GM19193 (cell line): Measurements from ENCODE around the gene DCC.

Experiments used
- POLR2A ChIP-seq: IDR thresholded peaks from 4 replicates; pipeline ENCODE4 v1.6.1; 2011; ENCODE audit not compliant: insufficient read depth, insufficient read length; ENCODE audit errors: extremely low read depth

Gene DCC

GRCh38 chr18:53056064-53056463 lies 716.1 kb downstream of the DCC start:
- no peak for TF ChIP-seq POLR2A

DNA sequence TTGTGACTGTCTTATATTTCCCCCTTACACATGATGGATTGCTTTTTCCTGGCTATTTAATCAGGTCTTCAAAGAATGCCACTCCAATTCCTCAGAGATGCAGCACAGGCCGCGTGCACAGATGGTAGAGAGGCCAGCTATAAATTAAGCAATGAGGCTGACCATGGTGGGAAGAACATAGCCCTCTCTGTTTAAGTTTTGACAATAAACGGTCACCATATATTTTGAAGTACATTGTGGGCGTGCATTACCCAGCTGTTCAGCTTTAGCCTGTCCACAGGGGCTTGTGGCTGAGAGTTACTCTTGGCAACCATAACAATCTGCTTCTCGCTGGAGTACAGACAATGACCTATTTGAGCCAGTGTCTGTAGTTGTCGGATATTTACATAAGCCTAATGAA lies 730.8 kb downstream of the DCC start:
- TF ChIP-seq POLR2A: no peak

DNA sequence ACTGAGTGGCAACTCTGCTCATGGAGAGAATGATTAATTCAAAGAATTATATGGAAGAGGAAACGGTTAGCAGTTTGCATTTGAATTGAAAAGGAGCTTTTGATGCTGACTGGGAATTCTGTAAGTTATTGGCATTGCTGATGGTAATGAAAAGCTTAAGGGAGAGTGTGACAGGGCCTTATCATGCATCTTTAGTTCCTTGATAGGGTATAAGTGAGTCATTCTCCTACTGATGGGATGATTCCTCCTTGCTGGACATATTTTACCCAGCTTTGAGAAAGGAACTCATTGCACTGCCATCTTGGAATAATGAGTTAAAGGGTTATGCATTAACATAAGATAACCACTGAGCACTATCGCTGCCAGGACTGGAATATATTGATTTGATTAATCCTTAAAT lies 740.7 kb downstream of the DCC start:
- TF ChIP-seq POLR2A: no peak

DNA sequence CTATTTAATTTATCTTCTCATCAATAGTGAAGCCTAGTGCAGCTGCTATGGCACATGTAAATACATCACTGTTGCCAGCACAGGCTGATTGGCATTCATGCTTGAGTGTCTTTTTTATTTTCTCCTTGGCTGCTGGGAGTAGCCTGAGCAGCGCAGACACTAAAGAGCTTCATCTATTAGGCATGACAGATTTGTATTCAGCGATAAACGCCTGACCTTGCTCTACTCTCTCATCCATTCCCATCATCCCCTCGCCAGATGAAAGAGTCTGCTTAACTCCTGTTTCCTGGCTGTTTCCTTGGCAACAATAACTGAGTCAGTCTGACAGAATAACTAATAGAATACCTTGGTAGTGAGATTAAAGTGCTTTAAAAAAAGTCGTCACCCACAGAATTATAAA lies 753.6 kb downstream of the DCC start:
- TF ChIP-seq POLR2A: no peak

- no peak for TF ChIP-seq POLR2A
Measured at GRCh38 chr18:53101536-53102105, 761.6 kb downstream of the DCC start.

DNA sequence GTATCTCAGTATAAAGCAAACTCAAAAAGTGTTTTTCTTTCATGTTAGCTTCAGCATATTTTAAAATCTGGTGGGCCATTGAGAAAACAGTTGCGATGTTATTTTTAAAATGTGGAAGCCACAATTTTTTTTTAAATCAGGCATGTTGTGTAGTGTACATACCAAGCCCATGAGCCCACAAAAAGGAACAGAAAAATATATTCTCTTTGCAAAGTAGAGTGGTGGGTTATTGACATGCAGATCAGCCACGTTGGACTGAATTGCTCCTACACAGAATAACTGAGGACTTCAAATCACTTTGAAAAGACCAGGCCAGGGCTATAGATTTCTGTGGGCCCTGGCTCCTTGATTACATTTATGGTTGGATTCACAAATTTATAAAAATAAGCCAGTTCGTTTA lies 774.4 kb downstream of the DCC start:
- no peak for TF ChIP-seq POLR2A

DNA sequence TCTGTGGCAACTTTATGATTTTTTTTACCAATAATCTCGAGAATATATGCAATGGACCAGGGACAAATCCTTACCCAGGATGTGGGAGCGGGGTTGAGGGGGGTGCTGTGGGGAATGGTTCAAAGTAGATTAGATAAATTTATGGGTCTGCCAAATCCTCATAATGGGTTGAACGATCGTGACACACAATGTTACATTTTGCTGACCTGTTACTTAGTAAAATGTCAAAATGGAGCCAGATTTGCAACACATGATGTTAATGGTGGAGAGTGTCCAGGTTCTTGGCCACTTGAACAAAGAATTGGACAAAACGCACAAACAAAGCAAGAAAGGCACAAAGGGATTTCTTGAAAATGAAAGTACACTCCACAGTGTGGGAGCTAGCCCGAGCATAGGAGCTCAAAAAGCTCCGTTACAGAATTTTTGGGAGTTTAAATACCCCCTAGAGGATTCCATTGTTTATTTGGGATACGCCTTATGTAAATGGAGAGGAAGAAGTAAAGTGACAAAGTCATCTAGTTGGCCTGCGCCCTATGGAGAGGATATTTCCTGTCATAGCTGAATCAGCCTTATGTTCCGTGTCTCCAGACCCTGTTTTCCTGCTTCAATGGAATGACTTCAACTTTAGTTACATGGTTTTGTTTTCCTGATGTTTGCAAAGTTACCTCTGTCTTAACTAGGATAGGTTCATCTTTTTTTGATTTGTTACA lies 776.0 kb downstream of the DCC start:
- TF ChIP-seq POLR2A: no peak

DNA sequence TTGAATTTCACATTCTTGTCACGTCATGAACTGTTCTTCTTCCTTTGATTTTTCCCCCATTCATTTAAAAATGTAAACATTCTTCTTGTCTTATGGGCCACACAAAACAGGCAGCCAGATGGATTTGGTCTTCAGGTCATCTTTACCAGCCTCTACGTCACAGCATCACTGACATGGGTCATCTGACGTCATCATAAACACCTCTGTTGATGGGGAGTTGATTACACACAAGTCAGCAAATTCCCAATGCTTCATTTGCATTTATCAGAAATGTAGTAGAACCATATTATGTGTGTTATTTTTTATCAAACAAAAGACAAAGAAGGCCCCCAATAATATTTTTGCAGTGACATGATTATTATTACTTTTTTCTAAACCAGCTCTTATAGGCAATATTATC lies 777.9 kb downstream of the DCC start:
- no peak for TF ChIP-seq POLR2A

- no peak for TF ChIP-seq POLR2A
Measured at GRCh38 chr18:53126210-53126609, 786.2 kb downstream of the DCC start.

DNA sequence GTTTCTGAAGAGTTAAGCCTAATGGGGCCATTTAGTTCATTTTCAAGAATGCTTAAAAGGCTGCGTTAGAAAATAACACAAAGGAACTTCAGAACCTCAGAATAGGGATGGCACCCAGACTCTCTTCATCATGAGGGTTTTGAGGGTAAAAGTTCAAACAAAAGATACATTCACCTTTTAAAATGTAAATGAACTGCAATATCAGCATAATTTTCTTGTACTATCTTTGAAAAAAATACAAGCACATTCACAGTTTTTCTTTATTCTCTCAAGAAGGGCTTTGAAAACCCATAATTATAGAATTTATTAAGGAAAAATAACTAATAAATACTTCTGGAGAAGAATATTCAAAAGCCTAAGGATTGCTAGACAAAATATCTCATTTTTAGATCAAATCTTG lies 791.0 kb downstream of the DCC start:
- TF ChIP-seq POLR2A: no peak

- no peak for TF ChIP-seq POLR2A
Measured at GRCh38 chr18:53134711-53135110, 794.7 kb downstream of the DCC start.

DNA sequence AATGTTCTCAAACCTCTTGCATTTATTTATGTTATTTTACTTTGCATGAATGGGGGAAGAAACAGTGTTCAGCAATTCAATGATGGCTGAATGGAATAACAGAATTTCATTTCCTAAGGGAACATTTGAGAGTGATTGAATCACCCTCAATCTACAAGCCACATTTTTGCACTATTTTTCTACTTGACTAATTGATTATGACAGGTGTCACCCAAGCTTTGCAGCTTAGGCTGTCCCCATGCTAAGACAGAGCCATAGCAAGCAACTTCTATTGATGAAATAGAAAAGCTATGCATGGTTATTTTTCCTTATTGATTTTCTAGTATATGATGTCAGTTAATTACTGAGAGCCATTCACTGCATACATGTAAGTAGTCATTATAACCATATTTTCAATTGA lies 795.7 kb downstream of the DCC start:
- TF ChIP-seq POLR2A: no peak

GRCh38 chr18:53139746-53140500 lies 799.9 kb downstream of the DCC start:
- TF ChIP-seq POLR2A: no peak

- no peak for TF ChIP-seq POLR2A
Measured at GRCh38 chr18:53142005-53142404, 802.0 kb downstream of the DCC start.

- TF ChIP-seq POLR2A: no peak
Measured at GRCh38 chr18:53147472-53147871, 807.5 kb downstream of the DCC start.

GRCh38 chr18:53148123-53148522 lies 808.1 kb downstream of the DCC start:
- no peak for TF ChIP-seq POLR2A
